ENCODE data around the gene POC1A.

DNA sequence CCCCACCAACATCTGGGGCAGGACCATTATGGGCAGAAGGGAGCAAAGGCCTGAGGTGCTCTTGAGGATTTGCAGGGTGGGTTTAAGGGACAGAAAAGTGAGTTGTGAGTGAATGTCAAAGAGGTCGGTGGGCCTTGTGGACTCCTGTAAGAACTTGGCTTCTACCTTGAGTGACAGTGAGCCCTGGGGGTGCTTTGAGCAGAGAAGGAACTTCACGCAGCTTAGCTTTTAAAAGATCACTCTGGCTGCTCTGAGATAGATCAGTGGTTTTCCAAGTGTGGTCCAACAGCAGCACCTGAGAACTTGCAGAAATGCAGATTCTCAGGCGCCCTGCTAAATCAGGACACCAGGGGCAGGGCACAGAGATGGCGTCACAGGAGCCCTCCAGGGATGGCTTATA lies 28.5 kb upstream of the POC1A start:
- no peak for TF ChIP-seq EZH2 (IDR thresholded peaks at IDR 0.05; ENCODE audit: borderline replicate concordance, insufficient read depth, low read depth, low read length, poor library complexity, severe bottlenecking)
- TF ChIP-seq, protein P1, sequence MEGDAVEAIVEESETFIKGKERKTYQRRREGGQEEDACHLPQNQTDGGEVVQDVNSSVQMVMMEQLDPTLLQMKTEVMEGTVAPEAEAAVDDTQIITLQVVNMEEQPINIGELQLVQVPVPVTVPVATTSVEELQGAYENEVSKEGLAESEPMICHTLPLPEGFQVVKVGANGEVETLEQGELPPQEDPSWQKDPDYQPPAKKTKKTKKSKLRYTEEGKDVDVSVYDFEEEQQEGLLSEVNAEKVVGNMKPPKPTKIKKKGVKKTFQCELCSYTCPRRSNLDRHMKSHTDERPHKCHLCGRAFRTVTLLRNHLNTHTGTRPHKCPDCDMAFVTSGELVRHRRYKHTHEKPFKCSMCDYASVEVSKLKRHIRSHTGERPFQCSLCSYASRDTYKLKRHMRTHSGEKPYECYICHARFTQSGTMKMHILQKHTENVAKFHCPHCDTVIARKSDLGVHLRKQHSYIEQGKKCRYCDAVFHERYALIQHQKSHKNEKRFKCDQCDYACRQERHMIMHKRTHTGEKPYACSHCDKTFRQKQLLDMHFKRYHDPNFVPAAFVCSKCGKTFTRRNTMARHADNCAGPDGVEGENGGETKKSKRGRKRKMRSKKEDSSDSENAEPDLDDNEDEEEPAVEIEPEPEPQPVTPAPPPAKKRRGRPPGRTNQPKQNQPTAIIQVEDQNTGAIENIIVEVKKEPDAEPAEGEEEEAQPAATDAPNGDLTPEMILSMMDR (IDR thresholded peaks at IDR 0.05), result no peak
